HG03060 (cell line): Measurements from ENCODE around the gene CACNA1I.

ENCODE experiments used
- ATAC-seq: cut with Tn5 transposase; IDR thresholded peaks from one replicate; pipeline ENCODE4 v1.9.1; 2021; ENCODE audit warnings: low read depth, moderate number of reproducible peaks; ENCODE audit not compliant: unreplicated experiment

The CACNA1I gene

DNA sequence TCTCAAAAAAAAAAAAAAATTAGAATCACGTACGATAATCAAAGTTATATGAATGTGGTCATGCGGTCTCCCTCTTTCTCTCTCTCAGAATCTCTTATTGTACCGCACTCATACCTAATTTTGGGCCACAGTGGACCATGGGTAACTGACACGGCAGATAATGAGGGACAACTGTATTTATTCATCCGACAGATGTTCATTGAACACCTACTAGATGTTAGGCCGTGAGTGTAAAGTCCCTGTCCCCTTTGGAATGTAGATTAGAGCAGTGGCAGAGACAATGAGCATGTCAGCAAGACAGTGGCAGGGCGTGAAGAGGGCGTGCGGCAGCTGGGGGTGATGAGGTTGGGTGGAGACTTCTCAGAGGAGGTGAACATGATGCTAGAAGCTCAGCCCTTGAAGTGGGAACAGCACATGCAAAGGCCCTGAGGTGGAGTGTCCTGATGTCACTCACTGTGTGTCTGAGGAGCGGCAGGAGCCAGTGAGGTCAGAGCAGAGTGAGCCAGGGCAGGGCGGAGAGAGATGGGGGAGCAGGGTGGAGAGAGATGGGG, 25.1 kb downstream of the CACNA1I start:
- no peak for ATAC-seq

GRCh38 chr22:39596601-39597000, 26.0 kb downstream of the CACNA1I start:
- no peak for ATAC-seq

DNA sequence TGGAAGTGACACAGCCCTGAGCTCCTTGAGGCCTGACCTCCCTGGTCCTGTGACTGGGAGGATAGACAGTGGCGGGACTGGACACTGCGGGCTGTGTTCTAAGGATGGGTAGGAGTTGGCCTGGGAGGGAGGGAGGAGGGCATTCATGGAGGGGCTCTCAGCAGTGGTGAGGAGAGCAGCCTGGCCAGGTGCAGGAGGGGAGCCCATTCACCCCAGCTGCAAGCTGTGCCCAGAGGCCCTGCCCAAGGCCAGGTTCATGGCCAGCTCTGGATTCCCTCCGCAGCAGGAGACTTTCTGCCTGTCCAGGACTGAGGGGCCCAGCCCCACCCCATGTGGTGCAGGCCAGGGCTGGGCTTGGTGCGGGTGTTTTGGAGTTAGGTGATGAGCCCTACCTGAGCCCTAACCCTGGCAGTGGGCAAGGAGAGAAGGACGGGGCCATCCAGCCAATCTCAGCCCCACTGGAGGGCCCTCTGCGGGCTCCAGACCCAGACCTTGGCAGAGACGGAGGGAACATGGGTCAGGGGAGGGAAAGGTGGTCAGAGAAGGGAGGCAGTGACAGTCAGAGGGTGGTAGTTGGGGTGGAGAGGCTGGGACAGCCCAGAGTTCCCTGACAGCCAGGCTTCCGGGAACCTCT, 26.8 kb downstream of the CACNA1I start:
- no peak for ATAC-seq

DNA sequence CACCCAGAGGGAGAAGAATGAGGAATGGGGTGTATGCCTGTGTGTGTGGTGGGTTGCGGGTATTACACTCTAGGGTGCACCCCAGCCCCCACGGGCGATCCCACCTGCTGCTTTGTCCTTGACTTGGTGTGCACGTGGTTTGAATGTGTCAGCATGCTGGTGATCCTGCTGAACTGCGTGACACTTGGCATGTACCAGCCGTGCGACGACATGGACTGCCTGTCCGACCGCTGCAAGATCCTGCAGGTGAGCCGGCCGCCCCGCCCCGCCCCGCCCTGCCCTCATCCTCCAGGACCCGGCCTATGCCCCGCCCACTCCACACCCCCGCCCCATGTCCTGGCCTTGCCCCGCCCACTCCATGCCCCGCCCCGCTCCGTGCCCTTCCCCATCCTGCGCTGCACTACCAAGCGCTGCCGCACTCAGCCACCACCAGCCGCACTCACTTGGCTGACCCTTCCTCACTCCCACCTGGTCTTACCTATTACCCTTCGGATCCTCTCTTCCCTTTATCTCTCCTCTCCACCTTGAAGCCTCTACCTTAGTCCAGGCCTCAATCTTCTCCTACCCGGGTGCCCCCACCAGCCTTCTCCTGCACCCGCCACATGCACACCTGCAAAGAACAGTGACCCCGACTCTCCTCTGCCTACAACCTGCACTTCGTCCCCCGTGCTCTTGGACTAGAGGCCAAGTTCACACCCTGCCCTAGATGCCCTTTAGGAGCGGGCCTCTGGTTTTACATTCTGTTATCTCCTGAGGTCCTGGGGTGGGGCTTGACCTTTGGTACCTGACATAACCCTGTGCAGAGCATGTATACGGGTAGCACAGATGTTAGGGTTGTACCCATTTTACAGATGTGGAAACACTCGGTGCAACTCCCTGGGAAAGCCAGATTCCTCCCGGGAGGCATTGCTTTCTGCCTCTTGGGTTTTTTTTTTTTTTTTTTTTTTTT, 27.7 kb downstream of the CACNA1I start:
- ATAC-seq: no peak

DNA sequence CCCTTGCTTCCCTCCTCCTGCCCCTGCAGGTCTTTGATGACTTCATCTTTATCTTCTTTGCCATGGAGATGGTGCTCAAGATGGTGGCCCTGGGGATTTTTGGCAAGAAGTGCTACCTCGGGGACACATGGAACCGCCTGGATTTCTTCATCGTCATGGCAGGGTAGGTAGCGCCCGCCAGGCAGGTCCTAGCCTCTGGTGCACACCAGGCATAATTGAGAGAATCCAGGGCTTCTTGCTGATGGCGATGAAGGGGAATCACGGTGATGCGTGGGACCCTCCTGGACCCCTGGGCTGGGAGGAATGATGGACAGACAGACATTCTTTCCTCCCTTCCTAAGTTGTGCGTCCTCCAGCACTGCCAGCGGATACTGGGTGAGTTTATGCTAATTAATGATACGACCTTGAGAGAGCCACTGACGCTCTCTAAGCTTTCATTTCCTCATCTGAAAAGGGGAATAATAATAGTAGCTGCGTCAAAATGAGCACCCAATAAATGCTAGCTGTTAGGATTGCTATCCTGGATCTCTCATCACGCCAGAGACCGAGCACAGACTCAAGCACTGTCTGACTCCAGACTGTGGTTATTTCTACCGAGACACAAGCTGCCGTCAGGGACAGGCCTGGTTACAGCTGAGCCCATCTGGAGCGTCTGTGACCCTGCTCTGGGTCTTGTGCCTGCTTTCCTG, 30.1 kb downstream of the CACNA1I start:
- no peak for ATAC-seq

DNA sequence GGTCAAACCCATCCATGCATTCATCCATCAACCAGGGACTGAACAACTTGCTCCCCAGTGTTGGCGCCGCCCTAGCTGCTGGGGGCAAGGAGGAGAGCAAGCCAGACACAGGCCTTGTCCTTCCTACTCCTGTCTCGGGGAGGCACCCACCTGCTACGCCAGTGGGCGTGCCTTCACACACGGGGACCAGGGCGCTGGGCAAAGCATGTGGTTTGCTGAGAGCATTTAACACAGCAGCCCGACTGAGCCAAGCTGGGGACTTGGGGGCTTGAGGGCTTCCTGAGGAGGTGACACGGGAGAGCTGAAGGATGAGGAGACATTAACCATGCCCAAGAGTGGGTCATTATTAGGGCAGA, 30.6 kb downstream of the CACNA1I start:
- no peak for ATAC-seq

GRCh38 chr22:39603345-39603744, 32.8 kb downstream of the CACNA1I start:
- no peak for ATAC-seq

DNA sequence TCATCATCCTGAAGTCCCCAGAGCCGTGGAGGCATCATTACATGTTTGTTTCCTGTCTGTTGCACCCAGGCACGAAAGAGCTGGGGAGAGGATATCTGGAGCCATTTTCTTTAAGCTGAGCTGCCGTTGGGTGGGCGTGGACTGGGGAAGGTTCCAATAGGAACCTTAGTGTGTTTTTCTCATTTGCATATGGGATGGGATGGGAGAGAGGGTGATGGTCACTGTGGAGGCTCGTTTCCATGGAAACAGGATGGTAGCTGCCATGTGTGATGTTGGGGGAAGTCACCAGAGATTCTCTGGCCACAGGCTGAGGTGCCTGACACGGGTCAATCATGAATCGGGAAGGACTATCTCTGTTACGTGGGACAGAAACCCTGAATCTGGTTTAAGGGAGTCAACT, 39.7 kb downstream of the CACNA1I start:
- no peak for ATAC-seq

DNA sequence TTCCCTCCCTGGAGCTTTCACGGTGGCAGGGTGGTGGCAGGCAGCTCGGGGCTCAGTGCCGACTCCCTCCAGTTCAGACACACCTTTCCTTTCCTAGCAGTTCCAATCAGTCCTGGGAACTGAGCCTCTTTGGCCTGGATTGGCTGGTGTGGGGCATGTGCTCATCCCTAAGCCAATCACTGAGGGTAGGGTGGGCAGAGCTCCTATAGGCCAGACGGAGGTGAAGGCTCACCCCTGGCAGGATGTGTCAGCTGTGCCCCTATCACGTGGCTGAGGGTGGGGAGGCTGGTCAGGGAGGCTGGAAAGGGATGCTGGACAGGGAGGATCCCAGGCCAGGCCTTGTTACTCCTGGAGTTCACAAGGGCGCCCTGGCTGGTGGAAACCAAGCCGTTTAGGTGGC, 40.2 kb downstream of the CACNA1I start:
- ATAC-seq: no peak

DNA sequence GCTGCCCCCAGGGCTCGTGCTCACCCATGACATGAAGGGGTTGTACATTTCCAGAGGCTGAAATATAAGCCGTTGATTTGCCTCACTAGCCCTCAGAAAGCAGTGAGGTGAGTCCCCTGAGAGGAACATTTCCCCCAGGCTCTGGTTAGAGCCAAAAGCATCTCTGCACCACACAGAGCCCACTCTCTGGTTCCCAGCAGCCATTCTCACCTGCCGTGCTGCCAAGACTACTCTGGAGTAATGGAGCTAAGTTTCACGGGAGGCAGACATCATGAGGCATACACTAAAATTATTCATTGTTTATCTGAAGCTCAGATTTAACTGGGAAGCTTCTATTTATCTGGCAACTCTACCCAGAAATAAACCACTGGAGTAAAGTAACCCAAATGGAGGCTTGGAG, 40.8 kb downstream of the CACNA1I start:
- no peak for ATAC-seq

- no peak for ATAC-seq
These were observed 42.4 kb downstream of the CACNA1I start for GRCh38 chr22:39612811-39613548.

DNA sequence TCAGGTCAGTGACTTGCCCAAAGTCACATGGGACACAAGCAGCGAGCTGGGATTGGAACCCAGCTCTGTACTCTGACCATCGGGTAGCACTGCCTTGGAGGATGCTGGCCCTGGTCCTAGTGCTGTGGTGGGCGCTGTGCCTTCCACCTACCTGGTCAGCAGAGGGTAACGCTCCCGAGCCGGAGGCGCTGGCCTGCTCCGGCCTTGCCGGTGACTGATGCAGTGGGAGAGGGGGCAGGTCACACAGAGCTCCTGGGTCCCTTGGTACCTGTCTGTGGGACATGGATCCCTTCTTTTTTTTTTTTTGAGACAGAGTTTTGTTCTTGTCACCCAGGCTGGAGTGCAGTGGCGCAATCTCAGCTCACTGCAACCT, 43.0 kb downstream of the CACNA1I start:
- ATAC-seq: no peak

DNA sequence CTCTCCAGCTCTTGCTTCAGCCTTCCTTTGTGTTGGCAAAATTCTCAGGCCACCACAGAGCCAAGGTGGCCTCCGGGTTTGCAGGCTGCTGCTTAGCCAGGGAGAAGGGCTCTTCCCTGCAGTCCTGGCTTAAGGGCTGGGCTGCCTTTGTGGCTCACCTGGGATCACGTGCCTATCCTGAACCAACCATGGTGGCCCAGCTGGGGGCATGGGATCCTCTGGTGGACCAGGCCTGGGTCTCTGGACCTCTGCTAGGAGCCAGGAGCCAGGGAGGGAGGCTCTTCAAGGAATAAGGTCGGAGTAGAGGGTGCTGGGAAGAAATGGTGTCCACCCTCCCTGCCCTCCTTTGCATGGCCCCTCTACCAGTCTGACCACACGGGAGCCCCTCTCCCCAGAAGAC, 43.9 kb downstream of the CACNA1I start:
- no peak for ATAC-seq

- no peak for ATAC-seq
These were observed 45.5 kb downstream of the CACNA1I start for GRCh38 chr22:39616051-39616450.

DNA sequence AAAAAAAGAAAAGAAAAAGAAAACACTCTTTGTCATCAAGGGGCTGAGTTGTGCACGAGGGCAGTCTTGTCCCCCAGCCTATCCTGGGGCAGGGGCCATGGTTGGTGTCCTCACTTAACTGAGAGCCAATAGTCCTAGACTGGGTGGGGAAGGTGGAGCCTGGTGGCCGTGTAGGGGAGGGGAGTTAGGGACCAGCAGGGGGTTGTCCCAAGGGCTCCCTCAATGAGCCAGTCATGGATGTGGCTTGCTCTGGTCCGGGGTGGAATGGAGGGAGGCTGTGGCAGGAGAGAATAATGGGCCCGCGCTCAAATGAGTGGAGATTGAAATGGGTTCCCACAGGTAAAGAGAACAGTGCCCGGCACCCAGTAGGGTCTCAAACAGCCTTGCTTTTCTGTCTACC, 46.2 kb downstream of the CACNA1I start:
- ATAC-seq: no peak

GRCh38 chr22:39617342-39617741, 46.8 kb downstream of the CACNA1I start:
- ATAC-seq: no peak

- ATAC-seq: no peak
These were observed 47.6 kb downstream of the CACNA1I start for GRCh38 chr22:39617970-39618757.

DNA sequence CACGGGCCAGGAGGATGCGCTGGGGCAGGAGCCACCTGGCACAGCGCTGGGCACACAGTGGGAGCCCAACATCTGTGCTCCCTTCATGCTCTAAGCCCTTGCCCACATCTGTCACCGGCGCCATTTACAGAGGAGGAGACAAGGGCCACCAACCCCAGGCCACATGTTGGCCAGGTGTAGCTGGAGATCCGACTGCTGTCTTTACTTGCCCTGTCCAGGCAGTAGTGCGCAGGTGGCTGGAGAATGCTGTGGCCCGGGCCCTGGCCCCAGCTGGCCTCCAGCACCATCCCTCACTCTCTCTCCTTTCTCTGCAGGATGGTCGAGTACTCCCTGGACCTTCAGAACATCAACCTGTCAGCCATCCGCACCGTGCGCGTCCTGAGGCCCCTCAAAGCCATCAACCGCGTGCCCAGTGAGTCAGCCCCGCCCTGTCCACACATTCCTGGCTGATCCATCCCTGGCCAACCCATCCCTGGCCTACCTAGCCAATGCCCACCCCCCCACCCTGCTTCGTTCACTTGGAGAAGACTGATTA, 48.5 kb downstream of the CACNA1I start:
- ATAC-seq: no peak

DNA sequence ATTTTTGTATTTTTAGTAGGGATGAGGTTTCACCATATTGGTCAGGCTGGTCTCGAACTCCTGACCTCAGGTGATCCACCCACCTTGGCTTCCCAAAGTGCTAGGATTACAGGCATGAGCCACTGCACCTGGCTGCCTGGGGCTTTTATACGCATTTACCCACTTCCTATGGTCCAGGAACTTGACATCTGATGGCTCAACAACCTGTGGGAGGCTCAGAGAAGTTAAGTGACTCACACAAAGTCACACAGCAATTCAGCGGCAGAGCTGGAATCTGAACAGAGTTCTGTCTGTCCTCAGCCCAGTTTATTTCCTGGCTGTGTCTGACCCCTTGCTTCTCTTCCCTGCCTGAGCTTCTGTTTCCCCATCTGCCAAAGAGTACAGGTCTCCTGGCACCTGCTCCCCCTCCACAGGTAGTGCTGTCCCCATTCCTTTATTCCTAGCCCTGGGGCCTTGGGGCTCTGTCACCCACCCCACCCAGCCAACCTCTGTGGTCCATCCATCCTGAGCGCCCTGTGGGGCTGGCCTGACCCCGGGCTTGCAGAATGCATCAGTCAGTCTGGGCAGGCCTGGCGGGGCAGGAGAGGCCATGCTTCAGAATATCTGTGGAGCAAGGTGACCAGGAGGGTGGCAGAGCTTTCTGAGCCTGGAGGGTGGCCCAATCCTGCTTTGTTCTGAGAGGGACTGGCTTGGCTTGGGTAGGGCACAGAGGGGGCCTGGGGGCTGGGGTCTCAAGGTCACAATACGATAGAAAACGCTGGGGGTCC, 50.6 kb downstream of the CACNA1I start:
- ATAC-seq: no peak
